GM10266 (cell line): ENCODE data around the gene RUNX3.

Experiments
- DNase-seq: peaks from one replicate; pipeline ENCODE4 v3.0.0; 2012; ENCODE audit errors: extremely low spot score
- TF ChIP-seq, protein P1 (sequence below): IDR thresholded peaks from 2 replicates; pipeline ENCODE4 v1.5.1; 2012; ENCODE audit warnings: mild to moderate bottlenecking, low read depth; ENCODE audit not compliant: control insufficient read depth, insufficient read depth; ENCODE audit errors: missing control alignments

The RUNX3 gene

GRCh38 chr1:24966724-24967346 is 36.8 kb upstream of the RUNX3 start:
- peak; percentile 76 for DNase-seq

DNA sequence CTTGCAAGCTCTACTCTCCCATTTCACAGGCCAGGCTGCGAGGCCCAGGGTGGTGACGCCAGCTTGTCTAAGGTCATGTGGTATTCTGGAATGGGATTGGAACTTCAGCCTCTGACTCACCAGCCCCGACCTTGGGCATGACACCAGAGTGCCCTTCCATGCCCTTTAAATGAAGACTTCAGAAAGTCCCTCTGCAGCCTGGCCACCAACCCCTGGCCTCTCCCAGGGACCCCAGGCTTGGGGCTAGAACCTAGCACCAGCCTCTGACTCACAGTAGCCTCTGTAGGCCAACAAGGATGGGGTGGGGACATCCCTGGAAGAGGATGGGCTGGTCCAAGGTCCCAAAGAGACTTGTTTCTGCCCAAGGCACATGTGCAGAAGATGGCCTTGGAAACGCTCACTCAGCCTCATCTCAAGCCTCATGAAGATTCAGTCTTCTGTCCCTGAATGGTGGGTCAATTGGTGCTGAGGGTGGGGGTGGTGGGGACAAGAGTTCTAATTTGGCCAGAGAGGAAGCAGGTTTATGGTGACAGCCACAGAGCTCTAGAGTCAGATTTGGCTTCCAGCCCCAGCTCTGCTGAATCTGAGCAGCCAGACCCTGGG is 36.1 kb upstream of the RUNX3 start:
- TF ChIP-seq, protein P1, sequence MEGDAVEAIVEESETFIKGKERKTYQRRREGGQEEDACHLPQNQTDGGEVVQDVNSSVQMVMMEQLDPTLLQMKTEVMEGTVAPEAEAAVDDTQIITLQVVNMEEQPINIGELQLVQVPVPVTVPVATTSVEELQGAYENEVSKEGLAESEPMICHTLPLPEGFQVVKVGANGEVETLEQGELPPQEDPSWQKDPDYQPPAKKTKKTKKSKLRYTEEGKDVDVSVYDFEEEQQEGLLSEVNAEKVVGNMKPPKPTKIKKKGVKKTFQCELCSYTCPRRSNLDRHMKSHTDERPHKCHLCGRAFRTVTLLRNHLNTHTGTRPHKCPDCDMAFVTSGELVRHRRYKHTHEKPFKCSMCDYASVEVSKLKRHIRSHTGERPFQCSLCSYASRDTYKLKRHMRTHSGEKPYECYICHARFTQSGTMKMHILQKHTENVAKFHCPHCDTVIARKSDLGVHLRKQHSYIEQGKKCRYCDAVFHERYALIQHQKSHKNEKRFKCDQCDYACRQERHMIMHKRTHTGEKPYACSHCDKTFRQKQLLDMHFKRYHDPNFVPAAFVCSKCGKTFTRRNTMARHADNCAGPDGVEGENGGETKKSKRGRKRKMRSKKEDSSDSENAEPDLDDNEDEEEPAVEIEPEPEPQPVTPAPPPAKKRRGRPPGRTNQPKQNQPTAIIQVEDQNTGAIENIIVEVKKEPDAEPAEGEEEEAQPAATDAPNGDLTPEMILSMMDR = no peak
- DNase-seq = no peak

More at GRCh38 chr1:24966724-24967346, 36.8 kb upstream of the RUNX3 start:
- TF ChIP-seq, protein P1 = no peak

DNA sequence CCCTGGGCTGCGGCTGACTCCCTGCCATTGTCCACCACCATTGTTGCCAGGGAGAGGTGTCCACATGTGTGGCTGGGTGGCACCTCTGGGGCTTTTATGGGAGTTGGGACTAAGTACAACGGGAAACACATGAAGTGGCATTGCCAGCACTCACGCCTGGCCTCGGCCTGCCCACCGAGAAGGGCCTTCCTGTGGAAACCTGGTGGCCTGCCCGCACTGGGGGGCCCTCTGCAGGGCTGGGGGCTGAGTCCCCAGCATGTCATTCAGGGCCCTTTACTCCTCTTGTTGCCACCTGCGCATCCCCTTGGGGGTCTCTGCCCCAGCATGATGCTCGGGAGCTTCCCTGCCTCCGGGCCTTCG is 35.5 kb upstream of the RUNX3 start:
- no peak for DNase-seq
- TF ChIP-seq, protein P1 = no peak

- peak; percentile 87 for DNase-seq
Observed at GRCh38 chr1:24964811-24965570, 34.9 kb upstream of the RUNX3 start.

DNA sequence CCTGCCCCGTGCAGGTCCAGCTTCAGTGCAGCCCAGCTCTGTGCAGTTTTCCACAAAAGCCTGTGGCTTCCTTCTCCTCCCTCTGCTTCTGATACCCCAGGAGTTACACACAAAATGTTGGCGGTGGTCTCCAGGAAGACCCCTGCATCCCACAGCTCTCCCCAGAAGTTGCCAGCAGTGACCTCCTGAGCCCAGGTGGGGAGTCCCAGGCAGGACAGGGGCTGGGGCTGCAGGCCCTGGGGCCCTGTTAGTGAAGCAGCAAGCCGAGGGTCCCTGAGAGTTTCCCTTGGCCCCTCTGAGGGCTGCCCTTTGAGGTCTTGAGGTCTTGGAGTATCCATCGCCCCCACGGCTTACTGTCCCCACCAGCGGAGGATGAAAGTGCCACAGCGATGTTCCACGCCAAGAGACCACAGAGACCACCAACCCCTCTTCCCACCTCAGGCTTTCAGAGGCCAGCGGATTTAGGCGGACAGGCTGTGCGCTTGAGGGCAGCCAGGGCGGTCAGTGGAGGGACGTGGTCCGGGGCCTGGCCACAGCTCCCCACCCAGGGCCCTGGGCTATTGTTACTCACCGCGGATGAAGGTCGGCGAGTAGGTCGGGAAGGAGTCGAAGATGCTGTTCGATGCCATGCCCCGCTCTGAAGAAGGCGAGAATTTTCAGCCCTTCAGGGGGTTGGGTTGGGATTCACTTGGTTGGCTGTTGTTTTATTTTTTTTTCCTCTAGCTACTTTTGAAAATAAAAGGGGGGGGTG is 34.0 kb upstream of the RUNX3 start:
- DNase-seq = no peak
- TF ChIP-seq, protein P1 = no peak

More at GRCh38 chr1:24964811-24965570, 34.9 kb upstream of the RUNX3 start:
- TF ChIP-seq, protein P1 = no peak

DNA sequence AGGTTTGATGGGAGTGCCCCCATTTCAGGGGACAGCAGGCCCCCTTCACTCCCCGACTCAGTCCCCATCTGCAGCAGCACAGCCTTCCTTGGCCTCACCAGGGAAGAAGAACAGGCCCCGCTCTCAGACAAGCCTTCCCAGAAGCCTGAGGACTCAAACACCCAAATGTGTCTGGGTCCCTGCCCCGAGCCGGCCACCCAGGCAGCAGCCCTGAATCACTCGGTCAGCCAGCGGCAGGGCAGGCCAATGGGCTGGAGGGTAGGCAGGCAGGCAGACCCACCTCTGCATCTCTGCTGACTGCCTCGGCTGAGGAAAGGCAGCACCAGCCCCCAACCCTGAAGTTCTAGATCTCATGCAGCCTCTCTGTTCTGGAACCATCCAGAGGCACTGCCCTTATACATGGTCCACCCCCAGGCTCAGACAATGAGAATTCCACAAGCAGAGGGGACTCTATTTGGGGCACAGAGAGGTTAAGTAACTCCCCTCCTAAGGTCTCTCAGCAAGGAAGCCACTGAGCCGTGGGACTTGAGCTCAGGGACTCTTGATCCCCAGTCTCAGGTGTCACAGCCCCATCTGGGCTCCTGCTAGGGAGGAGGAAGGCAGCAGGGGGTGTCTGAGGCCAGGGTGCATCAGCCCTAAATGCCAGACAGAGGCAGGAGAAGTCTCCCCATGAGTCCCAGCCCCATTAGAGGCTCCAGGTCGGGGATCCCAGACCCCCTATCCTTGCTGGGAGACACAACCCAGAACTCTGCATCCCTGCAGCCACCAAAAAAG is 33.2 kb upstream of the RUNX3 start:
- no peak for DNase-seq

More for the DNA sequence above, 33.2 kb upstream of the RUNX3 start:
- TF ChIP-seq, protein P1 = peak; percentile 49
